CD14-positive monocyte (primary cell): ENCODE measurements around the gene THSD7B. TPM values are rescaled to one million over a fixed set of nuclear protein-coding genes. Genes with fewer than 3 reads are reported as not detected.

Experiments
- DNase-seq, 3 donors: peaks; one replicate each; pipeline ENCODE4 v3.0.0-alpha.2; 2011 to 2022
- H2AFZ ChIP-seq: 2 replicates; pipeline ENCODE4 v1.6.0; 2012; ENCODE audit warnings: mild to moderate bottlenecking, low read depth, low read length, inconsistent platforms; ENCODE audit not compliant: insufficient read depth, poor library complexity, severe bottlenecking
- H3K27ac ChIP-seq, 2 donors: 1 replicate in 1 of 2; 2 replicates in 1 of 2; pipeline ENCODE4 v1.5.1; 2012 to 2013; ENCODE audit warnings: low read length in 2 of 2, control low read depth in 1 of 2, inconsistent platforms in 1 of 2, low read depth in 1 of 2, mild to moderate bottlenecking in 1 of 2
- H3K27me3 ChIP-seq, 2 donors: one replicate each; pipeline versions ENCODE4 v1.6.0 to v1.6.1; 2011 to 2013; ENCODE audit warnings: low read length in 2 of 2; ENCODE audit not compliant: control insufficient read depth in 2 of 2, insufficient read depth in 2 of 2
- H3K36me3 ChIP-seq, 2 donors: replicated peaks in 1 of 2; 1 replicate in 1 of 2; 2 replicates in 1 of 2; pipeline versions ENCODE4 v1.5.1 to v1.6.1; 2012 to 2013; ENCODE audit warnings: low read length in 2 of 2, control low read depth in 1 of 2, inconsistent platforms in 1 of 2, mild to moderate bottlenecking in 1 of 2; ENCODE audit not compliant: insufficient read depth in 2 of 2, control insufficient read depth in 1 of 2
- H3K4me1 ChIP-seq, 2 donors: 1 replicate in 1 of 2; 2 replicates in 1 of 2; pipeline versions ENCODE4 v1.5.1 to v1.6.1; 2012 to 2013; ENCODE audit warnings: low read length in 2 of 2, control low read depth in 1 of 2, inconsistent platforms in 1 of 2, mild to moderate bottlenecking in 1 of 2, moderate library complexity in 1 of 2; ENCODE audit not compliant: insufficient read depth in 2 of 2, control insufficient read depth in 1 of 2
- H3K4me2 ChIP-seq: replicated peaks from 2 replicates; pipeline ENCODE3; 2012; ENCODE audit warnings: low read length, moderate library complexity, mild to moderate bottlenecking; ENCODE audit not compliant: poor library complexity, severe bottlenecking; ENCODE audit errors: extremely low read depth
- H3K4me3 ChIP-seq, 3 experiments: fragments of 200-600 bp in 1 of 3; sonication (generic) in 1 of 3; replicated peaks in 1 of 3; 1 replicate in 2 of 3; 2 replicates in 1 of 3; pipeline ENCODE4 v1.5.1; 2011 to 2013; ENCODE audit warnings: low read length in 3 of 3, mild to moderate bottlenecking in 3 of 3, control low read depth in 2 of 3, low read depth in 2 of 3, inconsistent platforms in 1 of 3, moderate library complexity in 1 of 3
- H3K79me2 ChIP-seq: 2 replicates; pipeline ENCODE4 v1.6.0; 2012; ENCODE audit warnings: mild to moderate bottlenecking, control low read depth, inconsistent platforms, low read length, moderate library complexity; ENCODE audit not compliant: insufficient read depth
- H3K9ac ChIP-seq: 2 replicates; pipeline ENCODE4 v1.6.0; 2017; ENCODE audit warnings: low read length, mild to moderate bottlenecking; ENCODE audit not compliant: insufficient read depth, poor library complexity, severe bottlenecking
- H3K9me3 ChIP-seq, 2 donors: replicated peaks in 1 of 2; 1 replicate in 1 of 2; 2 replicates in 1 of 2; pipeline versions ENCODE4 v1.5.1 to v1.6.1; 2012 to 2013; ENCODE audit warnings: low read length in 2 of 2, control low read depth in 1 of 2; ENCODE audit not compliant: control insufficient read depth in 1 of 2, insufficient read depth in 1 of 2
- H4K20me1 ChIP-seq: 2 replicates; pipeline ENCODE4 v1.6.0; 2012; ENCODE audit warnings: mild to moderate bottlenecking, low read length, control low read depth, moderate library complexity; ENCODE audit not compliant: insufficient read depth
- H3K27ac Mint-ChIP-seq, 7 donors: one replicate each; pipeline ENCODE4 v1.8.0; 2020; ENCODE audit warnings: mild to moderate bottlenecking in 7 of 7, mixed read lengths in 7 of 7, moderate library complexity in 6 of 7, inconsistent platforms in 2 of 7
- H3K27me3 Mint-ChIP-seq, 3 donors: one replicate each; pipeline ENCODE4 v1.8.0; 2021 to 2022; ENCODE audit warnings: low read depth in 3 of 3, mild to moderate bottlenecking in 3 of 3, mixed read lengths in 3 of 3, moderate library complexity in 3 of 3, inconsistent platforms in 1 of 3
- H3K36me3 Mint-ChIP-seq, 2 donors: one replicate each; pipeline ENCODE4 v1.8.0; 2020; ENCODE audit warnings: mixed read lengths in 2 of 2, inconsistent platforms in 1 of 2, mild to moderate bottlenecking in 1 of 2
- H3K4me1 Mint-ChIP-seq: one replicate; pipeline ENCODE4 v1.8.0; 2020; ENCODE audit warnings: mild to moderate bottlenecking, mixed read lengths
- H3K4me3 Mint-ChIP-seq, 2 donors: one replicate each; pipeline ENCODE4 v1.8.0; 2020; ENCODE audit warnings: mild to moderate bottlenecking in 2 of 2, mixed read lengths in 2 of 2, moderate library complexity in 1 of 2
- H3K9me3 Mint-ChIP-seq, 7 donors: one replicate each; pipeline ENCODE4 v1.8.0; 2020 to 2022; ENCODE audit warnings: mixed read lengths in 7 of 7, mild to moderate bottlenecking in 6 of 7, moderate library complexity in 6 of 7, inconsistent platforms in 2 of 7
- WGBS: methylation state at CpG from one replicate; pipeline ENCODE4 v1.1.5; 2013; ENCODE audit warnings: missing lambda C conversion rate; ENCODE audit not compliant: insufficient coverage; 5-methylcytosine and 5-hydroxymethylcytosine counted together
- intact Hi-C, 2 donors: fragments of 100-400 bp; cut with micrococcal nuclease; formaldehyde crosslinking; loops; one replicate each; pipeline versions ENCODE4 v1.15.0 to v1.15.1; 2023
- polyA plus RNA-seq, 3 donors: library from polyadenylated mRNA; depleted of rRNA in 1 of 3; unstranded in 2 of 3; stranded (reverse) in 1 of 3; fragments of 300-500 nt in 2 of 3; fragments of >200 nt in 1 of 3; fragmentation: Illumina TruSeq in 2 of 3; gene quantifications; 1 replicate in 2 of 3; 2 replicates in 1 of 3; pipeline ENCODE4 v1.2.3, GENCODE V29; 2012 to 2021
- TF ChIP-seq, protein P1 (sequence below): fragments of 200-600 bp; IDR thresholded peaks from one replicate; pipeline ENCODE4 v1.8.0; 2022; ENCODE audit warnings: antibody characterized with exemption, mild to moderate bottlenecking

The THSD7B gene
- polyA plus RNA-seq, 3 donors = not detected

DNA sequence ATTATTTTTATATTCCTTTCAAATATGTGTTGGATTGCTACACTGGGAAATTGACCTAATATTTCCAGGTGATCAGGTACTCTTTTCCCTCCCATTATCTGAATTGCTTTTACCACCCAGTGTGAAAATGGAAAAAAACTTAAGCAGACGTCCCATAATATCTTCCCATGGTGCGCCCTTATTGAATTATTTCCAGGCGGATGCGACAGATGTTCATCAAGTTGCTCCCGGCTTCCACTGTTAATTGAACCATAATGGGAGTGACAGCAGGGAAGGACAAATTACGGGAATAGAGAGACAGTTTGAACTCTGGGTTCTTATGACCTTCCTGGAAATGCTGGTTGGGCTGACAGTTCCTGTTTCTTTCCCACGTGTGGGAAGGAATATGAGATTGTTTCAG lies 93.3 kb downstream of the THSD7B start:
- H3K27ac Mint-ChIP-seq = no peak overlapping the region
- H3K36me3 Mint-ChIP-seq = no peaks in the 10 kb centered on the region

DNA sequence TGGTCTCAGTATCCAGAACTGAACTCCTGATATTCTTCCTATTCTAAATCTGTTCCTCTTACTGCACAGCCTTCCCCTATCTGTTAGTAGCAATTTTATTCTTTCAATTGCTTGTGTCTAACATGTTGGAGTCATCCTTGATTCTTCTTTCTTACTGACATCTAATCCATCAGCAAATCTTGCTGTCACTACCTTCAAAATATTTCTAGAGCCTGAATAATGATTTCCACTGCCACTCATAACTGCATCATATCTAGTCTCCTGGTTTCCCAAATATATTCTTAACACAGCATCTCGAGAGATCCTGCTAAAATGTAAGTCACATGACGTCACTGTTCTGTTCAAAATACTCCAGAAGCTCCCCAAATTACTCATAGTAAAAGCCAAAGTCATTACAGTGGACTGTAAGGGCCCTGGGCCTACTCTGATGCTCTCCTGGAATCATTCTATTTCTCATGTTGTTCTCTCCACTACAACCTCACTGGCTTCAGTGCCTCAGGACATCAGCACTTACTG lies 95.2 kb downstream of the THSD7B start:
- Mint-ChIP-seq H3K36me3 (no peaks in the 10 kb centered on the region), H3K27me3 (peaks cover 0 to 2% (median 0%) of the 10 kb centered on the region in 3 donors), H3K9me3 (peaks cover 0 to 7% (median 0%) of the 10 kb centered on the region in 7 donors), H3K4me3 (no peak overlapping the region), H3K27ac (no peak overlapping the region), H3K4me1 (no peaks in the 10 kb centered on the region)
- Histone ChIP-seq H3K36me3 (no peaks in the 10 kb centered on the region), H2AFZ (no peak overlapping the region), H3K27ac (no peak overlapping the region), H3K9ac (no peak overlapping the region), H3K4me3 (no peak overlapping the region), H3K4me2 (no peak overlapping the region), H3K9me3 (no peaks in the 10 kb centered on the region), H4K20me1 (no peaks in the 10 kb centered on the region), H3K27me3 (no peaks in the 10 kb centered on the region), H3K79me2 (no peaks in the 10 kb centered on the region), H3K4me1 (no peaks in the 10 kb centered on the region)
- 87% methylated on average over 2 of the region's 2 CpGs for WGBS
- no peak for DNase-seq
- TF ChIP-seq, protein P1, sequence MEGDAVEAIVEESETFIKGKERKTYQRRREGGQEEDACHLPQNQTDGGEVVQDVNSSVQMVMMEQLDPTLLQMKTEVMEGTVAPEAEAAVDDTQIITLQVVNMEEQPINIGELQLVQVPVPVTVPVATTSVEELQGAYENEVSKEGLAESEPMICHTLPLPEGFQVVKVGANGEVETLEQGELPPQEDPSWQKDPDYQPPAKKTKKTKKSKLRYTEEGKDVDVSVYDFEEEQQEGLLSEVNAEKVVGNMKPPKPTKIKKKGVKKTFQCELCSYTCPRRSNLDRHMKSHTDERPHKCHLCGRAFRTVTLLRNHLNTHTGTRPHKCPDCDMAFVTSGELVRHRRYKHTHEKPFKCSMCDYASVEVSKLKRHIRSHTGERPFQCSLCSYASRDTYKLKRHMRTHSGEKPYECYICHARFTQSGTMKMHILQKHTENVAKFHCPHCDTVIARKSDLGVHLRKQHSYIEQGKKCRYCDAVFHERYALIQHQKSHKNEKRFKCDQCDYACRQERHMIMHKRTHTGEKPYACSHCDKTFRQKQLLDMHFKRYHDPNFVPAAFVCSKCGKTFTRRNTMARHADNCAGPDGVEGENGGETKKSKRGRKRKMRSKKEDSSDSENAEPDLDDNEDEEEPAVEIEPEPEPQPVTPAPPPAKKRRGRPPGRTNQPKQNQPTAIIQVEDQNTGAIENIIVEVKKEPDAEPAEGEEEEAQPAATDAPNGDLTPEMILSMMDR = no peak
- intact Hi-C loops = no loop called here

More for the DNA sequence above, 93.3 kb downstream of the THSD7B start:
- Histone ChIP-seq H3K9me3 (no peaks in the 10 kb centered on the region), H3K4me1 (no peaks in the 10 kb centered on the region), H3K4me2 (no peak overlapping the region), H3K4me3 (no peak overlapping the region), H3K79me2 (no peaks in the 10 kb centered on the region), H3K36me3 (no peaks in the 10 kb centered on the region), H3K27me3 (no peaks in the 10 kb centered on the region), H4K20me1 (no peaks in the 10 kb centered on the region), H2AFZ (no peak overlapping the region), H3K9ac (no peak overlapping the region), H3K27ac (no peak overlapping the region)
- TF ChIP-seq, protein P1 = no peak
- 67% methylated on average over 4 of the region's 7 CpGs for WGBS
- intact Hi-C loops = no loop called here
- no peak for DNase-seq
- peaks cover 0 to 9% (median 0%) of the 10 kb centered on the region in 7 donors for H3K9me3 Mint-ChIP-seq
- H3K4me1 Mint-ChIP-seq = no peaks in the 10 kb centered on the region
- peaks cover 0 to 2% (median 0%) of the 10 kb centered on the region in 3 donors for H3K27me3 Mint-ChIP-seq
- H3K4me3 Mint-ChIP-seq = no peak overlapping the region
